HepG2 (cell line): ENCODE data around the gene MRPL38. TPM values are rescaled to one million over a fixed set of nuclear protein-coding genes. Genes with fewer than 3 reads are reported as not detected.

Experiments used
- GLI4 ChIP-seq: sonication (generic); formaldehyde crosslinking; IDR thresholded peaks from 2 replicates; pipeline ENCODE4 v1.5.1; 2020; ENCODE audit warnings: missing genetic modification reagents, mild to moderate bottlenecking, moderate library complexity, borderline replicate concordance
- GTF3A ChIP-seq: sonication (generic); formaldehyde crosslinking; conservative IDR thresholded peaks from 2 replicates; pipeline ENCODE4 v1.4.0; 2020; ENCODE audit warnings: mild to moderate bottlenecking, missing genetic modification reagents
- HMG20B ChIP-seq: conservative IDR thresholded peaks from 2 replicates; pipeline ENCODE4 v1.6.1; 2016; ENCODE audit warnings: missing genetic modification reagents, missing compliant biosample characterization
- NR2F1 ChIP-seq, 2 experiments: fragments of 450-650 bp in 1 of 2; formaldehyde crosslinking in 1 of 2; IDR thresholded peaks; 2 replicates each; pipeline versions ENCODE4 v1.5.0 to v1.6.1; 2016 to 2020; ENCODE audit warnings: mild to moderate bottlenecking in 1 of 2, missing compliant biosample characterization in 1 of 2, missing genetic modification reagents in 1 of 2, moderate library complexity in 1 of 2
- PCBP1 ChIP-seq: fragments of 200-400 bp; formaldehyde crosslinking; IDR thresholded peaks from 2 replicates; pipeline ENCODE4 v1.6.1; 2017; ENCODE audit warnings: mild to moderate bottlenecking, low read depth, low read length, borderline replicate concordance
- POGZ ChIP-seq: sonication (generic); formaldehyde crosslinking; IDR thresholded peaks from 2 replicates; pipeline ENCODE4 v1.4.0; 2020; ENCODE audit warnings: mild to moderate bottlenecking, missing genetic modification reagents
- SMC3 ChIP-seq: IDR thresholded peaks from 2 replicates; pipeline ENCODE4 v1.6.1; 2011; ENCODE audit warnings: low read length, improper control_type of control experiment
- SNAPC2 ChIP-seq: sonication (generic); formaldehyde crosslinking; IDR thresholded peaks from 2 replicates; pipeline ENCODE4 v1.8.1; 2022; ENCODE audit warnings: mild to moderate bottlenecking, missing genetic modification reagents
- ZFP36 ChIP-seq: fragments of 150-350 bp; IDR thresholded peaks from 2 replicates; pipeline ENCODE4 v1.6.1; 2018; ENCODE audit warnings: borderline replicate concordance, low read length, low read depth; ENCODE audit not compliant: partially characterized antibody
- ZNF205 ChIP-seq: IDR thresholded peaks from 2 replicates; pipeline ENCODE4 v1.6.1; 2018; ENCODE audit warnings: missing biosample characterization, missing genetic modification reagents
- ZNF3 ChIP-seq: IDR thresholded peaks from 2 replicates; pipeline ENCODE4 v1.7.0; 2017; ENCODE audit warnings: inconsistent platforms
- ZNF34 ChIP-seq: sonication (generic); formaldehyde crosslinking; IDR thresholded peaks from 2 replicates; pipeline ENCODE4 v1.4.0; 2020; ENCODE audit warnings: mild to moderate bottlenecking, missing genetic modification reagents, borderline replicate concordance
- ZNF7 ChIP-seq: IDR thresholded peaks from 2 replicates; pipeline ENCODE4 v1.6.1; 2016; ENCODE audit warnings: missing biosample characterization, missing genetic modification reagents
- ZNF816 ChIP-seq: sonication (generic); formaldehyde crosslinking; IDR thresholded peaks from 2 replicates; pipeline ENCODE4 v1.8.0; 2022; ENCODE audit warnings: missing genetic modification reagents, mild to moderate bottlenecking, borderline replicate concordance
- ZNF841 ChIP-seq: sonication (generic); formaldehyde crosslinking; IDR thresholded peaks from 2 replicates; pipeline ENCODE4 v1.8.1; 2023; ENCODE audit warnings: missing genetic modification reagents, borderline replicate concordance
- ZSCAN21 ChIP-seq: sonication (generic); formaldehyde crosslinking; IDR thresholded peaks from 2 replicates; pipeline ENCODE4 v1.8.0; 2022; ENCODE audit warnings: mild to moderate bottlenecking, missing genetic modification reagents, moderate library complexity, borderline replicate concordance
- polyA plus RNA-seq, 8 experiments: library from polyadenylated mRNA; depleted of rRNA in 3 of 8; stranded (reverse) in 7 of 8; unstranded in 1 of 8; fragments of >200 nt; fragmentation: Illumina TruSeq in 4 of 8; extraction: Trizol in 4 of 8; gene quantifications; 2 replicates each; pipeline versions ENCODE4 v1.2.1 to v1.2.3, GENCODE V29; 2011 to 2016; ENCODE audit warnings: low read depth in 4 of 8, missing spikeins in 1 of 8, mixed read lengths in 1 of 8; ENCODE audit not compliant: insufficient read depth in 1 of 8
- total RNA-seq, 5 experiments: library from RNA; depleted of rRNA; stranded (reverse); fragments of >200 nt; fragmentation: Illumina TruSeq; extraction: Trizol; gene quantifications; 2 replicates each; pipeline ENCODE4 v1.2.3, GENCODE V29; 2016; ENCODE audit warnings: low read depth in 1 of 5
- TF ChIP-seq, protein P1 (sequence below): sonication (generic); formaldehyde crosslinking; IDR thresholded peaks from 2 replicates; pipeline ENCODE4 v1.4.0; 2020; ENCODE audit warnings: missing genetic modification reagents
- TF ChIP-seq, protein P2 (sequence below): sonication (generic); formaldehyde crosslinking; IDR thresholded peaks from 2 replicates; pipeline ENCODE4 v1.5.1; 2020; ENCODE audit warnings: missing genetic modification reagents, mild to moderate bottlenecking, borderline replicate concordance
- TF ChIP-seq, protein P3 (sequence below): sonication (generic); formaldehyde crosslinking; IDR thresholded peaks from 2 replicates; pipeline ENCODE4 v1.8.0; 2022; ENCODE audit warnings: mild to moderate bottlenecking, missing genetic modification reagents; ENCODE audit not compliant: insufficient replicate concordance
- TF ChIP-seq, protein P4 (sequence below): sonication (generic); formaldehyde crosslinking; IDR thresholded peaks from 2 replicates; pipeline ENCODE4 v1.4.0; 2020; ENCODE audit warnings: mild to moderate bottlenecking, missing genetic modification reagents
- TF ChIP-seq, protein P5 (sequence below): sonication (generic); formaldehyde crosslinking; IDR thresholded peaks from 2 replicates; pipeline ENCODE4 v1.5.0; 2020; ENCODE audit warnings: missing genetic modification reagents

The MRPL38 gene
- total and polyA plus RNA-seq, 2 of the 13 experiments (the other 11 are each of a cell fraction or from before 2014, with no cell fraction given) = 83.7 to 125 TPM

DNA sequence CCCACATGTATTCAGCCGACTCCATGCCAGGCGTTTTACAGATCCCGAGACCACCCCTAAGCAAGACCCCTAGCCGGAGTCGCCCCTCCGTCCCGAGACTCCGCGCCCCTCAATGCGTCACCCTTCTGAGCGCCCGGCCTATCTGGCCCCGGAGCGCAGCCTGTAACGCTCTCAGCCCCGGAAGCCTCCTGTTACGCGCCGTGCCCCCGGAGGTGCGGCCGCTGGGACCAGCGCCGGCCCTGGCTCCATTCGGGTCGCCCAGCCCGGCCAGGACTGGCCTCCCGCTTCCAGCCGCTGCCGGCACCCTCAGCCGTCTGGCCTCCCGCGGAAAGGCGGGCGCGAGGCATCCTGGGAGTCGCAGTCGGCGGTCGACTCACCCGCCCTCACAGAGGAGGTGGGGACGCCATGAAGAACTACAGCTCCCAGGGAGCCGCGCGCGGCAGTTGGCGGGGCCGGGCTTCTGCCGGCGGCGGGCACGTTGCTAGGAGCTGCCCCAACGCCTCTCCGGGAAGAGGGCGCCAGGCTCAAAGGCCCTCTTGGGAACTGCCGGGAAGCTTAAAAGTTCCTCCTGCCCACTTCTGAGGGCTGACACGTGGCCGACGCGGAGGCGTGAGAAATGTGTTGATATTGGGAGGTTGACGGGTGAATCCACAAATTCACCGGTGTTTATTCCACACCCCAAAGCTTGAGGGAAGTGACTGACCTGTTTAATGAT lies 36.2 kb upstream of the MRPL38 start, which contains the start of gene FBF1 (continued):
- TF ChIP-seq, protein P1, sequence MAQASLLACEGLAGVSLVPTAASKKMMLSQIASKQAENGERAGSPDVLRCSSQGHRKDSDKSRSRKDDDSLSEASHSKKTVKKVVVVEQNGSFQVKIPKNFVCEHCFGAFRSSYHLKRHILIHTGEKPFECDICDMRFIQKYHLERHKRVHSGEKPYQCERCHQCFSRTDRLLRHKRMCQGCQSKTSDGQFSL = peak; percentile 49
- TF ChIP-seq POGZ (CRISPR knock-in tag) (peak; percentile 86), ZNF3 (CRISPR knock-in tag) (no peak), ZNF816 (CRISPR knock-in tag) (no peak; the same call in 1 of the 2 replicates), NR2F1 (CRISPR knock-in tag; IDR thresholded peaks at IDR 0.05) (no peak), GLI4 (CRISPR knock-in tag) (peak; percentile 64; the same call in 1 of the 2 replicates), SNAPC2 (CRISPR knock-in tag) (no peak), ZNF7 (CRISPR knock-in tag) (0 out of 2 replicates have a peak, but pooled peaks have one; percentile 18), PCBP1 (no peak), ZFP36 (no peak), GTF3A (CRISPR knock-in tag) (peak; percentile 95; the same call in 1 of the 2 replicates), ZSCAN21 (CRISPR knock-in tag) (peak; percentile 83; the same call in 1 of the 2 replicates), SMC3 (no peak), HMG20B (CRISPR knock-in tag) (no peak), ZNF34 (CRISPR knock-in tag) (peak; percentile 76; the same call in 1 of the 2 replicates), ZNF841 (CRISPR knock-in tag) (no peak), ZNF205 (CRISPR knock-in tag) (peak; percentile 82; the same call in 1 of the 2 replicates)
- TF ChIP-seq, protein P2, sequence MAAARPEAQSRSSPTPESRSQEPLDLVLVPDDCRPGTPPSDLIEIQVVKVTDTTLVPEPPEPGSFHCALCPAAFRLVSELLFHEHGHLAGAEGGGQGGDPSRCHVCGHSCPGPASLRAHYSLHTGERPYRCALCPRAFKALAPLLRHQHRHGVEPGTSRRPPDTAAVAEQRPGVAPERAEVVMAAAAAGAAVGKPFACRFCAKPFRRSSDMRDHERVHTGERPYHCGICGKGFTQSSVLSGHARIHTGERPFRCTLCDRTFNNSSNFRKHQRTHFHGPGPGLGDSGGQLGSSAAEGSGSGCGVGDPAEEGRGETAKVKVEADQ = peak; percentile 58; the same call in 1 of the 2 replicates
- TF ChIP-seq, protein P3, sequence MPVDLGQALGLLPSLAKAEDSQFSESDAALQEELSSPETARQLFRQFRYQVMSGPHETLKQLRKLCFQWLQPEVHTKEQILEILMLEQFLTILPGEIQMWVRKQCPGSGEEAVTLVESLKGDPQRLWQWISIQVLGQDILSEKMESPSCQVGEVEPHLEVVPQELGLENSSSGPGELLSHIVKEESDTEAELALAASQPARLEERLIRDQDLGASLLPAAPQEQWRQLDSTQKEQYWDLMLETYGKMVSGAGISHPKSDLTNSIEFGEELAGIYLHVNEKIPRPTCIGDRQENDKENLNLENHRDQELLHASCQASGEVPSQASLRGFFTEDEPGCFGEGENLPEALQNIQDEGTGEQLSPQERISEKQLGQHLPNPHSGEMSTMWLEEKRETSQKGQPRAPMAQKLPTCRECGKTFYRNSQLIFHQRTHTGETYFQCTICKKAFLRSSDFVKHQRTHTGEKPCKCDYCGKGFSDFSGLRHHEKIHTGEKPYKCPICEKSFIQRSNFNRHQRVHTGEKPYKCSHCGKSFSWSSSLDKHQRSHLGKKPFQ (CRISPR knock-in tag) = no peak
- TF ChIP-seq, protein P4, sequence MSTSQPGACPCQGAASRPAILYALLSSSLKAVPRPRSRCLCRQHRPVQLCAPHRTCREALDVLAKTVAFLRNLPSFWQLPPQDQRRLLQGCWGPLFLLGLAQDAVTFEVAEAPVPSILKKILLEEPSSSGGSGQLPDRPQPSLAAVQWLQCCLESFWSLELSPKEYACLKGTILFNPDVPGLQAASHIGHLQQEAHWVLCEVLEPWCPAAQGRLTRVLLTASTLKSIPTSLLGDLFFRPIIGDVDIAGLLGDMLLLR = peak; percentile 98
- TF ChIP-seq, protein P5, sequence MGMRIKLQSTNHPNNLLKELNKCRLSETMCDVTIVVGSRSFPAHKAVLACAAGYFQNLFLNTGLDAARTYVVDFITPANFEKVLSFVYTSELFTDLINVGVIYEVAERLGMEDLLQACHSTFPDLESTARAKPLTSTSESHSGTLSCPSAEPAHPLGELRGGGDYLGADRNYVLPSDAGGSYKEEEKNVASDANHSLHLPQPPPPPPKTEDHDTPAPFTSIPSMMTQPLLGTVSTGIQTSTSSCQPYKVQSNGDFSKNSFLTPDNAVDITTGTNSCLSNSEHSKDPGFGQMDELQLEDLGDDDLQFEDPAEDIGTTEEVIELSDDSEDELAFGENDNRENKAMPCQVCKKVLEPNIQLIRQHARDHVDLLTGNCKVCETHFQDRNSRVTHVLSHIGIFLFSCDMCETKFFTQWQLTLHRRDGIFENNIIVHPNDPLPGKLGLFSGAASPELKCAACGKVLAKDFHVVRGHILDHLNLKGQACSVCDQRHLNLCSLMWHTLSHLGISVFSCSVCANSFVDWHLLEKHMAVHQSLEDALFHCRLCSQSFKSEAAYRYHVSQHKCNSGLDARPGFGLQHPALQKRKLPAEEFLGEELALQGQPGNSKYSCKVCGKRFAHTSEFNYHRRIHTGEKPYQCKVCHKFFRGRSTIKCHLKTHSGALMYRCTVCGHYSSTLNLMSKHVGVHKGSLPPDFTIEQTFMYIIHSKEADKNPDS (CRISPR knock-in tag) = peak; percentile 85
